HG03469 (cell line): ENCODE data around the gene FOXP4.

Source experiments
- ATAC-seq: cut with Tn5 transposase; IDR thresholded peaks from one replicate; pipeline ENCODE4 v1.9.1; 2021; ENCODE audit warnings: mild to moderate bottlenecking, moderate library complexity, moderate number of reproducible peaks; ENCODE audit not compliant: unreplicated experiment

The FOXP4 gene

GRCh38 chr6:41561931-41562911, 16.0 kb downstream of the FOXP4 start:
- ATAC-seq, result no peak

DNA sequence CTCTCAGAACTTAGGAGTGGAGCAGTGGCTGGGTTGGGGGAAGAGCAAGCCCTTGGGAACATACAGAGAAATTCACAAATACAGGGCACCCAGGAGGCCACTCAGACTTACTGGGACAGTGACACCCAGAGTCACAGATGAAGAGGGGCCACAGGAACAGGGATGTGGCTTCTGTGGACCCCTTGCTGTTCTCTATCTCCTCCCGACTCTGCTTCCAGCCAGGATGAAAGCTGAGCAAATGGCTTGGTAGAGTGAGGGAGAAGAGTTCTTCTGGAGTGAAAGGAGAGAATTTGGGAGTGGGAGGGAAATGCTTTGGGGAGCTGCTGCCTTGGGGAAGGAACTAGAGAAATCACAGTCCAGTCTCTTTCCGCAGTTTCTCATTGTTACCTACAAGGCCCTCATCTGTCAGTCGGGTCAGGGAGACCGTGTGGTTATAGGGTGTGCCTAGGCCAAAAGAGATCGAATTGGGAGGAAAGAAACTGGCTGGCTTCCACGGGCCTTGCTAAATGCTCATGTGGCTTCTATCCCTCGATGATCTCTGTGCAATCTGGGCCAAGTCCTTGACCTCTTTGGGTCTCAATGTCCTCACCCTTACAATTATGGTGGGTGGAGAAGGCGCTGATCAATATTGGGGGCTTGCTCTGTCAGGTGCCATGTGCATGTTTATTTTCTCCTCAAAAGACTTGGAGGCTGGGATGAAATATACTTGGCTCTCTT, 17.0 kb downstream of the FOXP4 start:
- ATAC-seq, result no peak

GRCh38 chr6:41564448-41565142, 18.4 kb downstream of the FOXP4 start:
- ATAC-seq, result no peak

- no peak for ATAC-seq
Observed at GRCh38 chr6:41565701-41566100, 19.5 kb downstream of the FOXP4 start.

GRCh38 chr6:41566961-41567360, 20.8 kb downstream of the FOXP4 start:
- no peak for ATAC-seq

DNA sequence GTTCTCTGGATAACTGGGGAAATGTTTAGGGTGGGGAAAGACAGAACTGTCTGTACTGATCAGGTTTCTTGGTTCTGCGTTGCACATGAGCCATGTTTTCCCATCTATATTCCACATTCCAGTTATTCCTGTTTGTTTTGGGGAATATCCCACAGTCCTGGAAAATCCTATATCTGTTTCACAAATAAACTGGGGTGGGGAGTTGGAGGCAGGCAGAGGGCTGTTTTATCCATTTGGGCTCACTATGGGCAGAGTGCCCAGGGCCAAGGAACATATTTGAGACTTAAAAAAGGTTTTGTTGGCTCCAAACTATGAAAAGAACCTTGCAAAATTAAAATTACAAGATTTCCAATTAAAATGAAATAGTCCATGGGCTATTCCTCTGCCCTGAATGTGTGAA, 21.5 kb downstream of the FOXP4 start:
- no peak for ATAC-seq

DNA sequence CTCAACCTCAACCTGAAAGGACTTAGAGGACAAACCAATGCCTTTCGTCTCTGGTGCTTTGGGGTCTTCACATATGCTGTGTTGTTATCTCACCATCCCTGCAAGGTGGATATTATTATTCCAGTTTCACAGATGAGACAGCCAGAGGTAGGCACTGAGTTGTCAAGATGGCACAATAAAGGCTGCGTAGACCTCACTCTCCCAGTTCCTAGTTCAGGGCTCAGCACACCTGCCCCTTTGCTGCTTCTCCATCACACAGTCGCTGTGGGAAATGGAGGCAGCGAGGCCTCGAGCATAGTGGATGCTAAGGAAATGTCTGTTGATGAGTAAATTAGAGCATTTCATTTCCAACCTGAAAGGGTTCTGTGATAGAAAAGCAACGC, 22.0 kb downstream of the FOXP4 start:
- ATAC-seq, result no peak

DNA sequence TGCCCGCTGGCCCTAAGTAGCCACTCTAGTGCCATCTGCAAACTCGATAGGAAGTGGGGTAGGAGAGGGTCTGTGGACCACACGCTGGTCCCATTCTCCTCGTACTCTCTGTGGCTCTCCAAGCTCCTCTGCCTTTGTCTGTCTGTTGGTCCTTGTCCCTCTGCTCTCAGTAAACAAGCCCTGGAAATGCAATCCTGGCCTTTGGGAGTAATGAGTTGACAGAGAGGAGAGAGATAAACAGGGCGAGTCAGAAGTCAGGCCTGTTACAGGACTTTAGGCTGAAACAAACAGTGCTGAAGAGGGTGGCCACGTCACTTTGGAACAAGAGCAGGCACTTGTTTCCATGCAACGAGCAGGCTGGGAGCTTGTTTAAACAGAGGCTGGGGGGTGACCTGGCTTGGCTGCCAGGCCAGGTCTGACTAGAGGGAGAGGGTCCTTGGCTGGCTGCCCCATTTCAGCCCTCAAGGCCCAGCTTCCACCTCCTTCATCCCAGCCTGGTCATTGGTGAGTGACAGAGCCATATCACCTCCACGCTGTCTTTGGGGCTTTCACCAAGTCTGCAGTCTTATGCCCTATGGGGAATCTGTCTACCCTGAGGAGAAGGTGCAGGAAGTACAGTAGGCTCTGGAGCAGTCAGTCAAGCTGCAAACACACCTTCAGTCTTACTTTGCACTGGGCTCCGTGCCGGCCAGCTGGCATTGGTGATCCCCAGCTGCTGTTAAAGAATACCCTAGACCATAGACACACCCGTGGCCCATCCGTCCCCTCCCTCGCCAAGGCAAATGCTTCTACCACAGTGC, 22.6 kb downstream of the FOXP4 start:
- no peak for ATAC-seq

DNA sequence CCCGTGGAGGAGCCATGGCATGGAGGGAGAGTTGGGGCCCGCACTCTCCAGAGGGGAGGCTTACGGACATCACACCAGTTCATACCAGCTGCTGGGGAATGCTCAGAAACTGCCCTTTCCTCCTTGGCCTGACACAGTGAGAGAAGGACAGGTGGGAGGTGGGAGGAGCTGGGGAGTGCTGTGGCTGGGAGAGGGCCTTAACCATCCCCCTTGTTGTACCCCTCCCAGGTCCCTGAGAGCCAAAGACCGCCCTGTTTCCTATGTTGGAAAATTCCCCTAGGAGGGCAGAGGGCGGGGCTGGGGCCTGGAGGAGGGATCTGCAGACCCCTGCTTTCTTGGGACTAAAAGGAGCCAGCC, 24.1 kb downstream of the FOXP4 start:
- no peak for ATAC-seq

DNA sequence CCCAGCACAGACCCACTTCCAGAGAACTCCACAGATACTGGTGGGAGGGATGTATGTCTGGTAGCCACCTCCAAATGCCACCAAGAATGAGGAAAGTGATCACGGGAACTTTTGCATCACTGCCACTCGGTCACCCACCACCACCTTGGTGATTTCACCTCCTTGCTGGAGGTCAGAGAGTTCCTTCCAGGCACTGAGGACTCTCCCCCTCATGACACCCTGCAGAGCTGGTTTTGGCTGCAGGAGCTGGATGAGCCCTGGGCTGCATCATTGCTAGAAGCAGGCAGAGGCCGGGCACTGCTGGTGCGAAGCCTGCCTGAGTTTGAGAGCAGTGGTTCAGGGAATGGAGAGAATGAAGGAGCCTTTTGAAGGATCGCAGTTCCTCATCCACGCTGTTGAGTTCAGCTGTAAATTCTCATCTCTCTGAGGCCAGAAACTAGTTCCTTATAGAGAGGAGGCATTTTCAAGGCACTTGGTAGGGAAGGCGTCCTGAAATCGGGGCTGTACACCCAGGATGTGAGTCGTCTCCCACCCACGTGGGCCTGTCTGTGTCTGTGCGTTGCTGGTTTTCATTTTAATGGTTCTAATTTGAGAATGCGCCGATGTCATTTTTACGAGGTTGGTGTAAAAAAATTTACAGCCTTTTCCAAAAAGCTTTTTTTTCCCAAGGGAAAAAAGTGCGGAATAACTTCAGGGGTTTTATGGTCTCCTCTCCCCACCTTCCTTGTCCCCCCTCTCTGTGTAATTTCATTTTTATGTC, 25.0 kb downstream of the FOXP4 start:
- ATAC-seq, result no peak

DNA sequence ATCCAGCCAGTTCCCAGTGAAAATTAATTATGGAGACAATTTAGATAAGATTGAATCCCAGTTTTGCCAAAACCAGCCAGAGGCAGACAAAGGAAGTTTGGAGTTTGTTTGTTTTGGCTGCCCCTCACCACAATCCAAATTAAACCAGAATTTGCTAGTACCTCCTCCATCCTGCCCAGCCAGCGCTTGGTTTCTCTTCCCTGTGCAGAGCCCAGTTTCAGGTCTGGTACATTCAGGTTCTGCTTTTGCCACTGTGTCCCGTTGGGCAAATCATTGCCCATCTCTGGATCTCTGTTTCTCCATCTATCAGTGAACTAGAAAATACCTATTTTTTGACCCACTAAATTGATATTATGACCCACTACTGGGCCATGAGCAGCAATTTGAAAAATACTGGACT, 26.4 kb downstream of the FOXP4 start:
- ATAC-seq, result no peak

DNA sequence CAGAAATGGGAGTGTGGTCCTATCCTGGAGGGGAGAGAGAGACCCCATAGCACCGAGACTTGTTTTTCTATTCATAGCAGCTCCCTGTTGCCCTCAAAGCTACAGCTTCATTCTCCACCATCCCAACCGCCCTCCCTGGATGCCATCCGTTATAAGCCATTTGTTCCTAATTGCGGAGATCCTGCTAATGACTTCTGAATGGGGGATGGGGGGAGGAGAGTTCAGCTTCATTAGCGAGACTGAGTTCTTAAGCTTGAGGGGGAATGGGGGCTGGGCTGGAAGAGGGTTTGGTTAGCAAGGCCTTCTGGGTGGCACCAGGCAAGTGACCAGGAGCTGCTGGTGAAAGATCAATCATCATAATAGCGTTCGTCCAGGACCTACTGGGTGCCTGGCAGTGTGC, 27.1 kb downstream of the FOXP4 start:
- no peak for ATAC-seq

GRCh38 chr6:41573985-41574384, 27.8 kb downstream of the FOXP4 start:
- ATAC-seq, result no peak

- ATAC-seq, result no peak
Observed at GRCh38 chr6:41575598-41575997, 29.4 kb downstream of the FOXP4 start.

DNA sequence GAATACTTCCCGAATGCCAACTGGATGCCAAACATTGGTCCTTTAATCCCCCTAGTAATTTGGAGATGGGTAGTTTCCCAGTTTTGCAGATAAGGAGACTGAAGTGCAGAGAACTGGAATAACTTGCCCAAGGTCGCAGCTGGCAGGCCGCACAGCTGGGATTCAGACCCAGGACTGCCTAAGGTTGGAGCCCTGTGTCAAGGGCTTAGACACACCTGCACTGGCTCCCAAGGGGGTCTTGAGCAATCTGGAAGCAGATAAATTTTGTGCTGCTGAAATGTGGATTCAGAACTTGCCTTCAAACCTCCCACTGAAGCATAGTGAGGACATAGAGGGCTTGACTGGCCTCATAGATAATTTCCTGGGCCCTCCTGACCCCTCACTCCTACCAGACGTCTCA, 30.5 kb downstream of the FOXP4 start:
- no peak for ATAC-seq

- no peak for ATAC-seq
Observed at GRCh38 chr6:41577356-41578216, 31.4 kb downstream of the FOXP4 start.

DNA sequence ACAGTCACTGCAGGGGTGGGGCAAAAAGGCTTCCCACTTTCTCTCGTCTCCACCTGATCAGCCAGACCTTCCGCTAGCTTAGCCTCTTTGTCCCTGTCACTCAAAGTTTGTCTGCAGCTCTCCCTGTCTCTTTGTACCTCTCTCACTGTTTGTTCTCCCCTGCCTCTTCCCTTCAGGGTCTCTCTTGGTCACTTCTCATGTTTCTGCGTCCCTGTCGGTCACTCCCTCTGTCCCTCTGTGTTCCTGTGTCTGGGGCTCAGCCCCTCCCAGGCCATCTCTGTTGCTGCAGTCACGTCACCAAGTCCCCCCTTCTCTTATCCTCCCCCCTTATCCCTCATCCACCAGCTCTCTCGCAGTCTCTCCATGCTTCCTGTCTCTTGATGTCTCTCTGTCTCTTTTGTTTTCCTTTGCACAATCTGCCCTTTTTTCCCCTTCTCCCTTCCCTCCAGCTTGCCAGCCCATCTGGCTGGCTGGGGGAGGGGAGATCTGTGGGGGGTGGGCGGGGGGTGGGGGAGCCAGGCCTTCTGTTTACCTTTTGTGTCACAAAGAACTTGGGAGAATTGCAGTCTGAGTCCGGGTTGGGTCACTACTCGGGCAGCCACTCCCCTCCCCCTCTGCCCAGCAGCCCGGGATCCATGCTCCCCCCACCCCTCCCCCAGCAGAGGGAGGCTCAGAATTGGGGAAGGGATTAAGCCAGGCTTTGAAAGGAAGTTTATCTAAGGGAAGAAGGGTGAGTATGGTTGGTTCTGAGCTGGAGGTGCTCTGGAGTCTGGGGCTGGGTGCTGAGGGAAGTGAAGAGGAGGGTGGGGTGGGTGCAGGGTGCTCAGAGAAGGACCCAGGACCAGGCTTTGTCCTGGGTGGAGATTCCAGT, 32.3 kb downstream of the FOXP4 start:
- no peak for ATAC-seq

- no peak for ATAC-seq
Observed at GRCh38 chr6:41579088-41579610, 33.0 kb downstream of the FOXP4 start.
